AG08395 (cell line): ENCODE results near the gene KRT9.
"Not testable (repeated sequence)": the region's sequence is repeated elsewhere in the genome, so short reads cannot be mapped to it uniquely, and the experiment has no call there.

Experiments used
- DNase-seq: peaks from one replicate; pipeline ENCODE4 v3.0.0; 2012; ENCODE audit warnings: mixed read lengths, low spot score

Gene KRT9

GRCh38 chr17:41545829-41546410 is 25.9 kb downstream of the KRT9 start:
- DNase-seq = no peak

GRCh38 chr17:41544935-41545334 is 26.9 kb downstream of the KRT9 start:
- no peak for DNase-seq

- DNase-seq = no peak
These were observed 27.4 kb downstream of the KRT9 start for GRCh38 chr17:41544491-41544892.

DNA sequence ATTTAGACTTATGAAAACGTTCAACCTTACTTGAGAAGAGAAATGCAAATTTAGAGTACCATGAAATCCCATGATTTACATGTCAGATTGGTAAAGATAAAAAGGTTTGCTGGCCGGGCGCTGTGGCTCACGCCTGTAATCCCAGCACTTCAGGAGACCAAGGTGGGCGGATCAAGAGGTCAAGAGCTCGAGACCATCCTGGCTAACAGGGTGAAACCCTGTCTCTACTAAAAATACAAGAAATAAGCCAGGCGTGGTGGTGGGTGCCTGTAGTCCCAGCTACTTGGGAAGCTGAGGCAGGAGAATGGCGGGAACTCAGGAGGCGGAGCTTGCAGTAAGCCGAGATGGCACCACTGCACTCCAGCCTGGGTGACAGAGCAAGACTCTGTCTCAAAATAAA is 29.1 kb downstream of the KRT9 start:
- DNase-seq = not testable (repeated sequence)

GRCh38 chr17:41542357-41542756 is 29.5 kb downstream of the KRT9 start:
- no peak for DNase-seq

GRCh38 chr17:41540921-41541625 is 30.8 kb downstream of the KRT9 start:
- no peak for DNase-seq

GRCh38 chr17:41539979-41540701 is 31.7 kb downstream of the KRT9 start:
- DNase-seq = no peak

DNA sequence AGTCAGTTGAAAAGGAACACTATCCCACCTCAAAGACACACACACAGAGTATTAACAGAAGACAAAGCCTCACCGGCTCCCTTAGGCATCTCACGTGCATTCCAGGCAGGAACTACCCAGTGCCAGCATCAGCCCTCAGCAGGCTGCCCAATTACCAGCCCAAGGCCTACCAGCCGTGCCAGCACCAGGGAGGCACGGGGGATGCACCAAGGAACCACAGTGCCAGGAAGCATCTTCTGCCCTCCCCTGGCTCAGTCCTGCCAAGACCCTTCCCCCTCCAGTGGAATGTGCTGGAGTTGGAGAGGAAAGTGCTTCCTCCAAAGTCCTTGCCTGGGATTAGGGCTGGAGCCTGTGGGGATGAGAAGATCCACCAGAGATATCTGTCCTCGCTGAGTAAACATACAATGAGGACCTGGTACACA is 32.8 kb downstream of the KRT9 start:
- DNase-seq = no peak

GRCh38 chr17:41538565-41538991 is 33.3 kb downstream of the KRT9 start:
- DNase-seq = peak; percentile 56

GRCh38 chr17:41537990-41538389 is 33.9 kb downstream of the KRT9 start:
- no peak for DNase-seq

- DNase-seq = no peak
These were observed 34.3 kb downstream of the KRT9 start for GRCh38 chr17:41537614-41537954.

- no peak for DNase-seq
These were observed 34.9 kb downstream of the KRT9 start for GRCh38 chr17:41536741-41537613.

GRCh38 chr17:41535764-41536481 is 35.9 kb downstream of the KRT9 start:
- DNase-seq = no peak

DNA sequence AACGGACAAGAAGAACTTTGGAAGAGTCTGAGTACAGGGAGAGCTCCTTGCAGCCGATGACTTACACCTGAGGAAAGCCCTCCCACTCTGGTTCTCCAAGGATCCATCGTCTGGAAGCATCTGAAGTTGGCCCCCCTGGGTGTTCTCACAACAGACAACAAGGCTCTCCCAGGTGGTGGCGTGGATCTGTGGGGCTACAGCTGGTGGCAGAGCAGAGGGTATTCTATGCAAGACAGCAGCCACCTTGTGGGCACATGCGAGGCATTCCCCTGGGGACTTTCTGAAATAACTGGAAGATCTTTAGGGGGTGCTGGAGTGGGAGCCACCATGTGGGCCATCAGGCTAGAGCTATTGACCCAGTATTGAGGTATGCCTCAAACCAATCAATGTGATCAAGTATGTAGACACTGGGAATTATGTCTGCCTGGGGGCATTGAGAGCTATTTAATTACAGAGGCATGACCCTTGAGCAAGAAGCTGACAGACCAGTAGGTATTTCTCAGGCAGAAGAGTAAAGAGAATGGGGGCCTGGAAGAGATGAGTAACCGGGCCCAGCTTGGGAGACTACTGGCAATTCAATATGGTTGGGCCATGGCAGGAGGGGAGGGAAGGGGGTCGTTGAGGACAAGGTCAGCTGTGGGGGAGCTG is 36.8 kb downstream of the KRT9 start:
- no peak for DNase-seq

DNA sequence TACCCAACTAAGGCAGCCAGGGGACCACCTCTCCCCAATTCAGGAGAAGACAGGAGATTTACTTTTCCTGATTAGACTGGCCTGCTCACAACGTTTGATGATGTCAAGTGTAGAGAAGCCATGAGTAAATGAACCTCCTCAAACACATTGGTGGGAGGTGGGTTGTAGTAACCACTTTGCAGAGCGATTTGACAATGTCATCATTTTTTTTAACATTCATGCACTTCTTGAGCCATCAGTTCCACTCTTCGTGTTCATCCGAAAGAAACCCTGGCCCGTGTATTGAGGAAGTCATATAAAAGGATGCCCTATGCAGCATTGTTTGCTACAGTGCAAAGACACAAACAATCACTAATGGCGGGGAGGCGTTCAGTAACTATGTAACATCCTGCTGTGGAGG is 38.2 kb downstream of the KRT9 start:
- DNase-seq = no peak

- DNase-seq = no peak
These were observed 38.8 kb downstream of the KRT9 start for GRCh38 chr17:41532947-41533570.

GRCh38 chr17:41531993-41532392 is 39.9 kb downstream of the KRT9 start:
- no peak for DNase-seq

DNA sequence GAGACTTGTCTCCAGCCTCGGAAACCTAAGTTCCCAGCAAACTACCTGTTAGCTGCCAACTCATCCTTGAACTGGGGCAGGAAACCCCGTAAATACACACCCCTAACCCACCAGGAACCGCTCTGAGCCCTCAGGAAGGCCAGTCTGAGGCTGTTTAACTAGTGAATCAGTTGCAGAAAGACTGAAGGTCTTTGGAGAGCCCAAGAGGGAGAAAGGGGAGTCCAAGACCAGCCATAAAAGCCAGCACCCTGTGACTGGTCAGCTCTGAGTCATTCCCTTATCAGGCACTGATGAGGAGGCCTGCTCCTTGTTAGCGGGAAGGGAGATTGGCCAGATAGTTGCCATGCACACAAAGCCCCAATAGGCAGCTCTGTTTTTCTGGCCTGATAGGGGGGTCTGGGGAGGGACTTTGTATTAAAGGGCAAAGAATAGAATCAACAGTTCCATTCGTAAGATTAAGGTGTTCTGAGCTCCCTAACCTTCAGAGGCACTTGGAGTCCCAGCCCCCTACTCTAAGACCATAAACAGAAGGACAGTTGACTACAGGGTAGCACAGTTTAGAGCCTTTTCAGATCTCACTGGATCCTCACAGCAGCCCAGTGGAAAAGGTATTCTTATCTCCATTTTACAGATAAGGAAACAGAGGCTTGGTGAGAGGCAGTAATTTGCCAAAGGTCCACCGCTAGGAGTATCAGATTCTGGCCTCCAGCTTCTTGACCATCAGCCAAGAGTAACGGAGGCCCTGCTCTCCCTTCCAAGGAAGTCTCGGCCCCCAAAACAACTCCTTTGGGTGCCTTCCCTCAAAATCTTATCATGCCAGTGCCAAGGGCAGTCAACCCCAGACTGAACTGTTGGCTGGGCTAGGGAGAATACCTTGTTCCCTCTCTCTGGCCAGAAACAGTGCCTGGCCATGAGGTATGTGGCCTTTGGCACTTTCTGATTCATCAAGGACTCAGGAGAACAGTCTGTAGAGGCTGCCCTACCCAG is 41.5 kb downstream of the KRT9 start:
- peak; percentile 78 for DNase-seq

GRCh38 chr17:41529491-41529915 is 42.4 kb downstream of the KRT9 start:
- no peak for DNase-seq
